Stimulated activated CD8-positive, alpha-beta memory T cell treated with anti-CD3 and anti-CD28 coated beads, Interleukin-7, amount 100 ng/mL, for 24 hours (primary cell): Measurements from ENCODE around the gene CSNK1A1.
"Not testable (repeated sequence)": the region's sequence is repeated elsewhere in the genome, so short reads cannot be mapped to it uniquely, and the experiment has no call there.

Experiments used
- DNase-seq: peaks from one replicate; pipeline ENCODE4 v3.0.0-alpha.2; 2020; ENCODE audit warnings: low read depth

CSNK1A1 gene

DNA sequence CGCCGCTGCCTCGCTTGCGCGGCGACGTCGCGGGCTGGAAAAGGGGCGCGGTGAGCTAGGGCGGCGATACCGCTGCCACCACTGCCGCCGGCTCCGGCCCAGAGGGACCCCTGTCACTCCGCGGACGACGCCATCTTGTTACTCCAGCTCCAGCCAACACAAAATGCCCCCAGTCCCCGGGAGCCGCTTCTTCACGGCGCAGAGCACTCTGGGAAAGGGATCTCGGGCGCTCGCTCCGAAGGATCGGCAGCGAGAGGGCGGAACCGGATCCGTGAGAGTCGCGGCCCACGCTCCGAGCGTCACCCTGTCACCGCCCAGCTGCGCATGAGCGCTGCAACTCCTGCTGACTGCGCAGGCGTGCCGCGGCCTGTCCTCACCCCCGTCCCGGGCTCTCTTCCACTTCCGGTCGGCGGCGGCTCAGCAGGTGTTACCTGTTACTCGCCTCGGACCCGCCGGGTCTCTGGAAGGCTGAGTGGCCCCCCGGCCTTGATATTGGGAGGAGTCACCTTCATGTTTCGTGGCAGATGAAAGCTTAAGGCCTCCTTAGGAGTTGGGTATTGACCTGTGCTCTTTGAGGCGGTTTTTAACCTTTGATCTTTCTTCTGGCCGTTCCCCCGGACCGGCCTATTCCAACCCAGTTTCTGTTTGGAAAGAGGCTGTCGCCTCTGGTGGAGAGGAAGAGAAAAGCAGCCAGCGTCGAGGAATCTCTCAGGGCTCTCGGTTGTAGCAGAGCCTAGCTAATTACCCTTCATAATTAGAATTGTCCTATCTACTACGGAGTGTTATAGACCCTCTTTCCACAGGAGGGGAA, at the start of gene CSNK1A1:
Gene CSNK1A1, minus strand, starts transcription at position 213 of the 811 bp plus-strand sequence. CDS start 475 bp downstream, outside the sequence.
- peak; percentile 98 for DNase-seq

DNA sequence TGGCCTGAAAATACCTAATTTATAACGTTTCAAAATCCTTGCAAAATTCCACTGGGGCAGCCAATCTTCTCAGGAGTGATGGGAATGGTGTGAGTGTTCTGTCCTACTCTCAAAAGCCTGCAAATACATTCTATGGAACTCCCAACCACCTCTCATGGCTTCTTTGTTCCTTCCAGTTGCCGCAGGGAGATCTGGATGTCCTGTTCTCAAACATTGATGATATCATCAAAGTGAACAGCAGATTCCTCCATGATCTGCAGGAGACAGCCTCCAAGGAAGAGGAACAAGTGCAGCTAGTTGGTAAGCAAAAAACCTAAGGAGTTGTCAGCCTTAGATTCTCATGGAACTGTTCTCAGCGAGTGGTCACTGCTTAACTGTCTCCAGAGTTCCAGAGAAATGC, 49.7 kb upstream of the CSNK1A1 start:
- no peak for DNase-seq

DNA sequence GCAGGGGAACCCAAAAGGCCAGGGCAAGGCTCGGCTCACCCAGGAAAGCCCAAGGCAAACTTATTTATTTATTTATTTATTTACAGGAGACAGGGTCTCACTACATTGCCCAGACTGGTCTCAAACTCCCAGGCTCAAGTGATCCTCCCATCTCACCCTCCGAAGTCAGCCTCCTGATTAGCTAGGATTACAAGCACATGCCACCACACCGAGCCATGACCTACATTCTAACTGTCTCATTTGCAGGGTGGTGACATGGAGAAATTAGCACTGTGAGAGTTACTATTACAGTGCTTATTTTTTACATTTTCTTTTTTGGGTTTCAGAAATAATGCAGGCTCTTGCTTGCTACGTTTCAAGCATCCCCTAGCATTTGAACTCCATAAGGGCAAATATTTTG, 48.1 kb upstream of the CSNK1A1 start:
- no peak for DNase-seq

DNA sequence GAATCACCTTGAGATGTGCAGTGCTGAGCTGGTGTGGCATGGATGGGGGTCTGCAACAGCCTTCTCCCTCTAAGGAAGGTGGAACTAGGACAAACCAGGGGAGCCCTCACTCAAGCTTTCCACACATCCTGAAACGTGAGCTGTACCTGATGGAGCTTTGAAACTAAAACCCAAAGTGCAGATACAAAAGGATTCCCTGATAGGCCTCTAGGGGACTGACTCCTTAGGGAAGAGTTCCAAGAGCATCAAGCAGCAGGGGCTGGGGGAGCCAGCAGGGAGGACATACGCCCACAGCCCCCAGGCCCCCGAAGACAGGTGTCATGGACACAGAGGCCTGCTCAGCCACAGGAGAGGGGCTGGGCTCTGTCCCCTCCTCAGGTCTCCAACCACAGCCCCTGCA, 47.7 kb upstream of the CSNK1A1 start:
- no peak for DNase-seq

DNA sequence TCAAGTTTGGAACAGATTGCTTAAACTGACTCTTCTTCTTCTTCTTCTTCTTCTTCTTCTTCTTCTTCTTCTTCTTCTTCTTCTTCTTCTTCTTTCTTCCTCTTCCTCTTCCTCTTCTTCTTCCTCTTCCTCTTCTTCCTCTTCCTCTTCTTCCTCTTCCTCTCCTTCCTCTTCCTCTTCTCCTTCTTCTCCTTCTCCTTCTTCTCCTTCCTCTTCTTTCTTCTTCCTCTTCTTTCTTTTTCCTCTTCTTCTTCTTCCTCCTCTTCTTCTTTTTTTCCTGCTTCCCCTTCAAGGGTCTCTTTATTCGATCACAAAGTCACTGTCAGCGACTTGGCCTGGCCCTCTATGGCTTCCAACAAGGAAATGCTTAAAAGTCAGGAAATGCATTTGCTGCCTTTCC, 47.0 kb upstream of the CSNK1A1 start:
- not testable (repeated sequence) for DNase-seq

DNA sequence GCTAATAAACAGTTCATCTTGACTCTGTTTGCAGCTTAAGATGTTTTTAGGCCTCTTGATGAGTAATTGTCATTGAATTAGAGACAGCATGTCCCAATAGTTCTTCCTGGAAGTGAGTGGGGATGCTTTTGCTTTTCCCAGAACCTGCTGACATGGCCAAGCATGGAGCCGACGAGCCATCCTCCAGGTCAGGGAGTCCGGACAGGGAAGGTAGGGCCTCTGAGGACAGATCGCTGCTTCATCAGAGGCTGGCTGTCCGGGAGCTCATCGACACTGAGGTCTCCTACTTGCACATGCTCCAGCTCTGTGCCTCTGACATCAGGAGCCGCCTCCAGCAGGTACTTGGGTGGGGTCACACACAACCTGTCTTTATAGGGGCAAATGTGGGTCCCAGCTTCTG, 46.4 kb upstream of the CSNK1A1 start:
- DNase-seq: no peak

DNA sequence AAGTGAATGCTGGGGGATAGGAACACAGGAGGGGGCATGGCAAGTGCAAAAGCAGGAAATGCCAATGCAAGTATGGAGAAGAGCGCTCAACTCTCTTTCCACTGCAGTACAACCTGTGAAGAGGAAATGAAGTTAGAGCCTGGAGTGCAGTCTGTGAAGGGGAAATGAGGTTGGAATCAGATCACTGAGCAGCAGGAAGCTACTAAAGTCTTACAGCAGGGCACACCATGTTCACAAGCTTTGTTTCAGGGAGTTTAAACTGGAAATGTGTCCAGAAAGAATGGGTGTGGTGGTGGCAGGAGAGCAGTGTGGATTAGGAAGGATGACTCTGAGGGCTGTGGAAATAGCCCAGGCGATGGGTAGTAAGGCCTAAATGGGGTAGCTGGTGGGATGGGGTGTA, 45.5 kb upstream of the CSNK1A1 start:
- DNase-seq: no peak

DNA sequence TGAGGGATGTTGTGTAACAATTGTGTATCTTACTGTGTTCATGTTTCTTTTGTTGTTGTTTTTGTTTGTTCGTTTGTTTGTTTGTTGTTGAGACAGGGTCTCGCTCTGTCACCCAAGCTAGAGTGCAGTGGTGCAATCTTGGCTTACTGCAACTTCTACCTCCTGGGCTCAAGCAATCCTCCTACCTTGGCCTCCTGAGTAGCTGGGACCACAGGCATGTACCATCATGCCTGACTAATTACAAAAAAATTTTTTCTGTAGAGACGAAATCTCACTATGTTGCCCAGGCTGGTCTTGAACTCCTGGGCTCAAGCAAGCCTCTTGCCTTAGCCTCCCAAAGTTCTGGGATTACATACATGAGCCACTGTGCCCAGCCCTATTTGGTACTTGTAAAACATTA, 43.9 kb upstream of the CSNK1A1 start:
- DNase-seq: not testable (repeated sequence)

DNA sequence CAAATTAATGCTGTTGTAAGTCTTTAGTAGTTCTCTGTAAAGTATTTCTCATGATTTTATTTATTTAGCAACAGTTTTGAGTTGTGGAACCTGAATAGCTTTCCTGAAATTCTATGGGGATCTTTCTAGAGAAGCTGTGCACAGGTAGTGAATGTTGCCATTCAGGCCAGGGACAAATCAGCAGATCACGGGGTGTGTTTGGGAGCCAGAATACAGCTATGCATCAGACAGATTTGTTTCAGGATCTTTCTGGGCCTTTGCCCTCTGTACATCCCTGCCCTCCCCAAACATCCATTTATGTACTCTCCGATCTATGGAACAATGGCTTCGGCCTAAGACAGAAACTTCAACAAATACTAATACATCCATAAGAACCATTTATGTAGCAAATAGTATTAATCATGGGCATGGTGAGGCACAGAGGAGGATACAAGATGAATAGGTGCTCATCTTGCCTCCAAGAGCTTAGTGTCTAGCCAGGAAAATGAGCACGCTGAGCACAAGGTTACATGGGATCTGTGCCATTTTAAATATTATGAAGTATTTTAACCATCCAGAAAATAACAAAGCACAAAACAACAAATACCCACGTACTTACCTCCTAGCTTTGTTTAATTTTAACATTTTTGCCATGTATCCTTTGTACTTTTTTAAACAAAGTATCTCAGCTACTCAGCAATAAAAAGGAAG, 43.1 kb upstream of the CSNK1A1 start:
- DNase-seq: no peak

DNA sequence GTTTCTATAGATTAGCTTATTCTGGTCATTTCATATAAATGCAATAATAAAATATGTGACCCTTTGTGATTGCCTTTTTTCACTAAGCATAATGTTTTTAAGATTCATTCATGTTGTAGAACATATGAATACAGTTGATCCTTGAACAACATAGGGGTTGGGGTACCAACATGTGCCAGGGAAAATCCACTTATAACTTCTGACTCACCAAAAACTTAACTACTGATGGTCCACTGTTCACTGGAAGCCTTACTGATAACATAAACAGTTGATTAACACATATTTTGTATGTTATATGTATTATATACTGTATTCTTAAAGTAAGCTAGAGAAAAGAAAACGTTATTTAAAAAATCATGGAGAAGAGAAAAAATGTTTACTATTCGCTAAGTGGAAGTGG, 42.1 kb upstream of the CSNK1A1 start:
- no peak for DNase-seq

DNA sequence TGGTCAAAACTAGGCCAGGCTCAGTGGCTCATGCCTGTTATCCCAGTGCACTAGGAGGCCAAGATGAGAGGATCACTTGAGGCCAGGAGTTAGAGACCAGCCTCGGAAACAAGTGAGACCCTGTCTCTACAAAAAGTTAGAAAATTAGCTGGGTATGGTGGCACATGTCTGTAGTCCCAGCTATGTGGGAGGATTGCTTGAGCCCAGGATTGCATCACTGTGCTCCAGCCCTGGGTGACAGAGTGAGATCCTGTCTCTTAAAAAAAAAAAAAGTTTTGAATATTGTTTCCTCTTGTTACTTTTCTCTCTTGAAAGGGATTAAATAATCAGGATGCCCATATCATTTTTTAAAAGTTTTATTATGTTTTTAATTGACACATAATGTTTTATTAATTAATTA, 37.7 kb upstream of the CSNK1A1 start:
- DNase-seq: no peak

DNA sequence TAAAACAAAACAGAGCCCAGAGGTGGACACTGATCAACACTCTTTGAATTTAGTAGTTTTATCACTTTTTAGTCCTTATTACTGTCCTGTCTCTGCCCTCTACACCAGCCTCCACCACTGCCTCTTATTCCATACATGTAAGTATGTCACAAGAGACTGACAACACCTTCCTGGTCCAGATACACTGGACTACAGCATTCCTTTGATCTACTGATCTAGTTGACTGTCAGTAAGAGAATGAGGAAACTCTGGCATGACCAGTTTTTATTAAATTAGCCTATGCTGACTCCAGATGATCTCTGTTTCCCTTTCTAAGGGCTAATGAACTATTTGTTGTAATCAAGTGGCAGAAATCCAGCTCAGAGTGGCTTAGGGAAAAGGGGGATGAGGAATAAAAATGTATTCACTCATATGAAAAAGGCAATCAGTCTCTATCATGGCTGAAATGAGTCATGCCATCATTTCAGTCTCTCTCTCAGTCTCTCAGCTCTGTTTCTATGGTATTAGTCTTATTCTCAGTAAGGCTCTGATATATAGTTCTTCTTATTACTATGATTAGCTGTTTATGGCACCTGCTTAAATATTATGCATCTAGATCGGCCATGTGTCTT, 35.6 kb upstream of the CSNK1A1 start:
- no peak for DNase-seq

DNA sequence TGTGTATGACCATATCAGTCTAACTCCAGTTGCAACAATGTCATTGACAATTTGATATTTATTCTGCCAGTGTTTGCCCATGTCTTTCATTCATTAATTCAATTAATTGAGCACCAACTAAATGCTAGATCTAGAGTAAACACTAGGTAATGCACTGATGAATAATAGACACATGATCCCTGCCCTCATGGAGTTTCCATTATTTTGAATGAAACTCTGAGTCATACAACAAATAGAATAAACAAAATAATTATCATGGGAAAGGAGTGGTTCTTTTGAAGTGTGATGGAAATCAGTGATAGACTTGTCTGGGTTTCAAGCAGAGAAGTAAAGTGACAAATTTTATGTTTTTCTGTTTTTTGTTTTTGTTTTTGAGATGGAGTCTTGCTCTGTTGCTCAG, 34.7 kb upstream of the CSNK1A1 start:
- no peak for DNase-seq

DNA sequence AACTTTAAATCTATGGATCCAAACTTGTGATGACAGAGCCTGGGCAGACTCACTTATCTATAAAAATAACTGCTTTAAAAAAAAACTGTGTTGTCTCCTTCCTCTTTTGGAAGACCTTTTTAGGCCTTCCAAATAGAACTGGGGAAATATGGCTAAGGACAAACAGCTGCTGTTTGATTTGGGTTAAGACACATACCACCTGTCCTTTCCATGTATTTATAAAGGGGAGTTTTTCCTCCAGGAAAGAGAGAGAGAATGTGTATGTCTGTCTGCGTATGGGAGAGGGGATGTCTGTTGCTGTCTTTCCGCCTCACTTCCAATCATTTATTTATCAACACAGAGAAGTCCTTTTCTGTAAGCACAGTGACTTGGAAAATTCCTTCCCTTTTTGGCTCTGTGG, 32.9 kb upstream of the CSNK1A1 start:
- no peak for DNase-seq

DNA sequence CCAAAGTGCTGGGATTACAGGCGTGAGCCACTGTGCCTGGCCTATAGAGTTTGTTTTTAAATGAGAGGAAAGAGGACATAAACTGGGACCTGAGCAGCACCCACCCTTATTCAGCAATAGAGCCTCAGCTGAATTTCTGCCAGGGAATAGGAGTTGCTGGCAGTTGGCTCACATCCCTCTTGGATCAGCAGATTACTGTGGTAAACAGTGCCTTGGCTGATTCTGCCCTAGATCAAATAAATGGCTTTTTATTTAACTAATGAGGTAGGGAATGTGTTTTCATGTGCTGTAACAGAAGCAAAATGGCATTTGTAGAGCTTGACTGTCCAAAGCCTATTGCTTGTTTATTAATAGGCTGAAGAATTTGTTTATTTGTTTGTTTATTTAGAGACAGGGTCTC, 32.2 kb upstream of the CSNK1A1 start:
- no peak for DNase-seq

DNA sequence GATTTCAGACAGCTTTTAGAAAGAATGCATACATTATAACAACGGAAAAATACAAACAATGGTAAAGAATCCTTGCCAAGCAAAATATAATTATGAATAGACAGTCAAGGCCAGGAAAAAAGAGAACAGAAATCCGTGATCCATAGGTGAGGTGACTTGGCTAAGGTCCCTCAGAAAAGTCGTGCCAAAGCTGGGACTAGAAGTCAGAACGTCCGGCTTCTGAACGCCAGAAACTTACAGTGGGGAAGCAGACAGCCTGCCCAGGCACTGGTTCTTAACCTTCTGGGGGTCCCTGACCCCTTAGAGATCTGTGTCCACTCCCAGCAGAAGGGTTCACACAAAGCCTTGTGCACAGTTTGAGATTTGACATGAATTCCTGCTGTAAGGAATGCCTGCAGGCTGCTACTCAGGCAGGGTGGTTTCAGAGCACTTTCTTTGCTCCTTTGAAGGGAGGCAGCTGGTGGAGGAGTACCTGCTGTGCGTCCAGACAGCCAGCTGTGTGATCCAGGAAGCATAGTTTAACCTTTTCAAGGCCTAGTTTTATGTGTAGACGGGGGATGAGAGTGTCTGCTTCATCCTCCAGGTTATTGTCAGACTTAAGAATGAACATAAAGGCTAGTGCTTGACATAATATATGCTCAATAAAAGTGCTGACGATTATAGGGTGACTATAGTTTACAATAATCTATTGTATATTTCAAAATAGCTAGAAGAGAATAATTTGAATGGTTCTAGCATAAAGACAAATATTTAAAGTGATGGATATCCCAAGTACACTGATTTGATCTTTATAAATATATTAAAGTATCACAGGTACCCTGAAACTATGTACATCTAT, 30.9 kb upstream of the CSNK1A1 start:
- DNase-seq: no peak

DNA sequence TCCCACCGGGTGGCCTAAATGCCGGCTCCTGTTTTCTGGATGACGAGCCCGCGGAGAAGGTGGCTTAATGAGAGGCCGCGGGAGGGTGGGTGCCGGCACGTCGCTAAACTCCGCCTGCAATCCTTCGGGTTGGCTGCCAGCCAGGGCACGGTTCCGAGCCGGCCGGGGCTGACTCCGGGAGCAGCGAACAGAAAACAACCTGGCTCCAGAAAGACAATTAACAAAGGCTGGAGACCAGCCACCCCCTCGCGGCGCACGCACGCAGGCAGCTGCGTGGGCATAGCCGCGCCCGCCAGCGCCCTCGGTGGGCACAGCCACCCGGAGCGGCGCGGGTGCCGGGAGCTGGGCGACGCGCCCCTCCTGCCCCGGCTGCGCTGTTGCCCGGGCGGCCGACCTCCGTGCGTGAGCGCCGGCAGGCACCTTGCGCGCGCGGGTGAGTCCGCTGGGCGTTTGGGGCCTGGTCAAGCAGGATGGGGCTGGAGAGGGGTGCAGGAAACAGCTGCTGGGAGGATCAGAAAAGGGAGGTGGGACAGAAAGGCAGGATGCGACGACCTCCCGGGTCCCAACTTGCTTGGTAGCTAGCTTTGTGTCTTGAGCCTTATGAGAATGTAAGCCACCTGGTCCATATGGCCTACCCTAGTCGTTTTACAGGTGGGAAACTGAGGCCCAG, 30.1 kb upstream of the CSNK1A1 start, which contains the start of gene ARHGEF37:
Gene ARHGEF37, plus strand, starts transcription at position 307 of the 670 bp plus-strand sequence. CDS start 16,272 bp downstream, outside the sequence.
- DNase-seq: peak; percentile 12

DNA sequence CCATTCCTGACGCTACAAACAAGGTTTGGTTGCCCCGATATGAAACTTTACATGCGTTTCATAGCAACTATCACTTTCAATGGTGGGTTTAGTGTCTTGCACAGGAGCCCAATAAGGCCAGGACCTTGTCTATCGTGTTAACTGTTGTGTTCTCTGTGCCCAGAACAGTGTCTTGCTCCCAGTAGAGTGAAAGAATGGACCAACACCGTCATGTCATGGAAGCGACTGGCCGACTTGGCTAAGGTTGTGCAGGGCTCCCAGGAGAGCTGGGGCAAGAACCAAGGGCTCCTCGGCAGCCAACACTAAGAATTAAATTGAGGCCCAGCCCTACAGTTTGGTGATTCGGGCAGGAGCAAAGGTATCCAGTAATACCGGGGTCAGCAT, 29.6 kb upstream of the CSNK1A1 start:
- no peak for DNase-seq

DNA sequence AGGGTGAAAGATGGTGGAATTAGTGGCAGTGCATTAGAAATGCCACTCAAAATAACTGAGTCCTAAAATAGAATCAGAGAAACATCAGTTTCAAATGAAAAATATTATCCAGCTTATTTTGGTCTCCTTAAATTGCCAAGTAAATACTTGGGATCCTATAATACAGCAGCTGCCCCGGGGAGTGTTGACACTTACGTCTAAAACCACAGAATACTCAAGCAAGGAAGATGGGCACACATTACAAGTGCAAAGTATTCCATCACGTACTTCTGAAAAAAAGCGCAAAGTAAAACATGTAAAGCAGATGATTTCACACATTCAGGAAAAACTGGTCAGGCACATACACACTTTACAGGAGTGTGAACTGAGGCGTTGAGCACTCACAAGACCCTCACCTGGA, 27.7 kb upstream of the CSNK1A1 start:
- DNase-seq: no peak

DNA sequence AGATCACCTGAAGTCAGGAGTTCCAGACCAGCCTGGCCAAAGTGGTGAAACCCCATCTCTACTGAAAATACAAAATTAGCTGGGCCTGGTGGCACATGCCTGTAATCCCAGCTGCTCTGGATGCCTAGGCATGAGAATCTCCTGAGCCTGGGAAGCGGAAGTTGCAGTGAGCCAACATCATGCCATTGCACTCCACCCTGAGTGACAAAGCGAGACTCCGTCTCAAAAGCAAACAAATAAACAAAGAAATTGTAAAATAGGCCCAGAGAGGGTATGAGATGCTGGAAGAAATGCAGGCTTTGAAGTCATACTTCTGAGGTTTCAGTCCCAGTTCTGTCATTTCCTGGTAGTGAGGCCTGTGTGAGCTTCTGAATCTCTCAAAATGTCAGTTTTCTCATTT, 24.8 kb upstream of the CSNK1A1 start:
- no peak for DNase-seq

DNA sequence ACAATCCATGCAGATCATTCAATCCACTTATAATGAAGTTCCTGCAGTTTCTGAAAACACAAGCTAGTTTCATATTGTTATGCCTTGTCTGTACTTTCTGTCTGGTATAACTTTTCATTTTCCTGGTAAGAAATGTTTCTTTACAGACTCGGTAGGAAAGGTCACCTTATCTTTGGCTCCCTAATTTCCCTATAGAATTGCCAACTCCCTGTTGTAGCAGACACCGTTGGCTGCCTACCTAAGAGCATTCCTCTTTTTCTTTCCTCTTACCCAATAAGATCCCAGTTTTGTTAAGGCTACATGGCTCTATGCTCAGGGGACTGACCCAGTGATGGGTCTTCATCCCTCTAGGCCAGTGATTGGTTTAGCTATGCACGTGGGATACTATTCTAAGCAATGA, 23.9 kb upstream of the CSNK1A1 start:
- no peak for DNase-seq
